OCI-LY1 (cell line): ENCODE results near the gene CLRN2.

Experiments used
- H2AFZ ChIP-seq: fragments of 200-600 bp; sonication (generic), shearing (Covaris generic); 2 replicates; pipeline ENCODE4 v1.6.0; 2014; ENCODE audit warnings: antibody characterized with exemption, mild to moderate bottlenecking, low read length
- H3F3A ChIP-seq: fragments of 200-600 bp; sonication (generic), shearing (Covaris generic); 2 replicates; pipeline ENCODE4 v1.6.0; 2014; ENCODE audit warnings: mild to moderate bottlenecking, antibody characterized with exemption, low read length, moderate library complexity; ENCODE audit not compliant: insufficient read depth
- H3K27ac ChIP-seq: fragments of 200-600 bp; sonication (generic); 2 replicates; pipeline ENCODE4 v1.5.1; 2014; ENCODE audit warnings: low read length, mixed run types, mild to moderate bottlenecking, low read depth; ENCODE audit not compliant: poor library complexity, severe bottlenecking
- H3K27me3 ChIP-seq: fragments of 200-600 bp; sonication (generic); 2 replicates; pipeline ENCODE4 v1.6.0; 2014; ENCODE audit warnings: antibody characterized with exemption, mild to moderate bottlenecking, low read length, moderate library complexity; ENCODE audit not compliant: insufficient read depth
- H3K36me3 ChIP-seq: fragments of 200-600 bp; sonication (generic); 2 replicates; pipeline ENCODE4 v1.6.1; 2014; ENCODE audit warnings: mild to moderate bottlenecking, antibody characterized with exemption, low read length, moderate library complexity, mixed read lengths; ENCODE audit not compliant: insufficient read depth
- H3K4me1 ChIP-seq: fragments of 200-600 bp; sonication (generic); 2 replicates; pipeline ENCODE4 v1.5.1; 2014; ENCODE audit warnings: mild to moderate bottlenecking, low read length, moderate library complexity; ENCODE audit not compliant: insufficient read depth, severe bottlenecking
- H3K4me2 ChIP-seq: fragments of 200-600 bp; sonication (generic), shearing (Covaris generic); 2 replicates; pipeline ENCODE4 v1.6.1; 2014; ENCODE audit warnings: low read length
- H3K4me3 ChIP-seq: fragments of 200-600 bp; sonication (generic); 2 replicates; pipeline ENCODE4 v1.5.1; 2014; ENCODE audit warnings: low read length, low read depth, mild to moderate bottlenecking, mixed read lengths; ENCODE audit not compliant: poor library complexity, severe bottlenecking
- H3K79me2 ChIP-seq: fragments of 200-600 bp; shearing (Covaris generic); 2 replicates; pipeline ENCODE4 v1.6.1; 2016; ENCODE audit warnings: mixed run types, low read length, mixed read lengths; ENCODE audit not compliant: insufficient read depth
- H3K9ac ChIP-seq: fragments of 200-600 bp; sonication (generic), shearing (Covaris generic); 2 replicates; pipeline ENCODE4 v1.6.1; 2014; ENCODE audit warnings: mild to moderate bottlenecking, low read length, mixed read lengths
- H3K9me2 ChIP-seq: fragments of 200-600 bp; sonication (generic), shearing (Covaris generic); 2 replicates; pipeline ENCODE4 v1.6.1; 2014; ENCODE audit warnings: low read depth, mild to moderate bottlenecking, low read length, mixed read lengths
- H3K9me3 ChIP-seq: fragments of 200-600 bp; shearing (Covaris generic); 2 replicates; pipeline ENCODE4 v1.6.1; 2014; ENCODE audit warnings: low read length, mixed read lengths
- H4K20me1 ChIP-seq: fragments of 200-600 bp; sonication (generic), shearing (Covaris generic); 2 replicates; pipeline ENCODE4 v1.6.0; 2016; ENCODE audit warnings: mild to moderate bottlenecking, low read length; ENCODE audit not compliant: insufficient read depth
- EZH2 ChIP-seq: fragments of 200-600 bp; sonication (generic), shearing (Covaris generic); IDR thresholded peaks from 2 replicates; pipeline ENCODE4 v1.8.0; 2017; ENCODE audit warnings: borderline replicate concordance, mixed run types, mild to moderate bottlenecking, antibody characterized with exemption, low read length, moderate library complexity, mixed read lengths
- TF ChIP-seq, protein P1 (sequence below): fragments of 200-600 bp; sonication (generic), shearing (Covaris generic); IDR thresholded peaks from 2 replicates; pipeline ENCODE4 v1.5.1; 2017; ENCODE audit warnings: mild to moderate bottlenecking, antibody characterized with exemption, low read length, moderate library complexity, mixed read lengths

CLRN2 gene

DNA sequence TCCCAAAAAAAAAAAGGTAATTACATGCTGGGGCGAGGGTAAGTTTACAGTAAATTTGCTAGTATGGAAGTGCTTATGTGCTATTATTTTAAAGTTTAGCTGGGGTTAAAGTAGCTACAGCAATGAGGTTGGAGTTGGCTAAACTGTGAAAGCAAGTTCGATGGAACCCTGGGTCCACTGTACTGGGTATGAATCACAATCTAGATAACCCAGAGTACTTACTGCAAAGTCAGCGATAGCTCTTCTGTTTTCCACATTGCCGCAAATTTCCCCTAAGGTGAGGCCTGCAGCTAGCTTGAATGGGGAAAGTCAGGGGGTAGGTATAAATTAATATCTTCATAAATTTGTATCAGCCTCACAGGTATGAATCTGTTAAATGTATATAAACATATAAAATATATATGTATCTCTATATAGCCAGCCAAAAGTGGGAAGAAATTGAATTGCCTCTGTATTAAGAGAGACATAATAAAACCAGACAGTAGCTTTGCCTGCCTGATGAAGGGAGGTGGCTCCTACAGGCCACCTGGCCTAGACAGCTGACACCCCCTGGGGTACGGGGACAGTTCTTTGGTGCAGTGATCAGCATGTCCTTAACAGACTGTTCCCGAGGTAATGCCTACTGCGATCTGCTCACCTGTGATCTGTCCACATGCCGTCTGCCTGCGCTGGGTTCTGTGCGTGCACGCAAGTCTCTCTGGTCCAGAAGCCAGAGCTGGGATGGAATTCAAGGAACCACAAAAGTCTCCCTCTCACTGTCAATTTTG lies 30.6 kb downstream of the CLRN2 start:
- Histone ChIP-seq H3K4me1 (no peaks in the 10 kb centered on the region), H2AFZ (no peak overlapping the region), H3F3A (no peaks in the 10 kb centered on the region), H3K27ac (no peak overlapping the region), H3K4me3 (no peak overlapping the region), H3K36me3 (no peaks in the 10 kb centered on the region), H4K20me1 (no peaks in the 10 kb centered on the region), H3K4me2 (no peak overlapping the region), H3K27me3 (no peaks in the 10 kb centered on the region), H3K79me2 (no peaks in the 10 kb centered on the region), H3K9me2 (no peaks in the 10 kb centered on the region), H3K9me3 (no peaks in the 10 kb centered on the region), H3K9ac (no peak overlapping the region)
- TF ChIP-seq EZH2: no peak

DNA sequence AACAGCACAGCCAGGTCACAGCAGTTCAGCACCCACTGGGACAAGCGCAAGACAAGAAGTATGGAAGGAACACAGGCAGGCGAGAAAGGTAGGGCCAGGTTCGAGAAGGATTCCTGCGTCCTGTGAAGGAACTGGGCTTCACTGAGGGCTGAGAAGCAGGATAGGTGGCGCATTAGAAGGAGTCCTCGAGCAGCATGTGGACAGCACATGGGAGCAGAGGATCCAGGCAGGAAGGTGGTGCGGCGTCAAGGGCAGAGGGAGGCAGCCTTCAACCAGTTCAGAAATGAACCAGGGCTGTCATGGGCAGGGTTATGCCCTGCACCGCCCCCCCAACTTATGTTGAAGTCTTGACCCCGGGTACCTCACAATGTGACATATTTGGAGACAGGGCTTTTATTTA lies 31.3 kb downstream of the CLRN2 start:
- H3F3A ChIP-seq: no peaks in the 10 kb centered on the region

DNA sequence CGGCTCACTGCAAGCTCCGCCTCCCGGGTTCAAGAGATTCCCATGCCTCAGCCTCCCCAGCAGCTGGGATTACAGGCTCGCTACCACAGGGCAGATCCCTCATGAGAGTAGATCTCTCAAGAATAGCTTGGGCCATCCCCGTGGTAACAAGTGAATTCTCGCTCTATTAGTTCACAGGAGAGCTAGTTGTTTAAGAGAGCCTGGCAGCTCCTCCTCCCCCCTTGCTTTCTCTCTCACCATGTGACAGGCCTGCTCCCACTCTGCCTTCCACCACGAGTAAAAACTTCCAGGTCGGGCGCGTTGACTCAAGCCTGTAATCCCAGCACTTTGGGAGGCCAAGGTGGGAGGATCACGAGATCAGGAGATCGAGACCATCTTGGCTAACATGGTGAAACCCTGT lies 31.7 kb downstream of the CLRN2 start:
- Histone ChIP-seq H3K79me2 (no peaks in the 10 kb centered on the region), H3K4me3 (no peak overlapping the region), H4K20me1 (no peaks in the 10 kb centered on the region), H3K27ac (no peak overlapping the region), H3F3A (no peaks in the 10 kb centered on the region), H3K9ac (no peak overlapping the region), H3K27me3 (no peaks in the 10 kb centered on the region), H3K9me3 (no peaks in the 10 kb centered on the region), H2AFZ (no peak overlapping the region), H3K4me2 (no peak overlapping the region), H3K36me3 (no peaks in the 10 kb centered on the region), H3K4me1 (no peaks in the 10 kb centered on the region), H3K9me2 (no peaks in the 10 kb centered on the region)
- TF ChIP-seq, protein P1, sequence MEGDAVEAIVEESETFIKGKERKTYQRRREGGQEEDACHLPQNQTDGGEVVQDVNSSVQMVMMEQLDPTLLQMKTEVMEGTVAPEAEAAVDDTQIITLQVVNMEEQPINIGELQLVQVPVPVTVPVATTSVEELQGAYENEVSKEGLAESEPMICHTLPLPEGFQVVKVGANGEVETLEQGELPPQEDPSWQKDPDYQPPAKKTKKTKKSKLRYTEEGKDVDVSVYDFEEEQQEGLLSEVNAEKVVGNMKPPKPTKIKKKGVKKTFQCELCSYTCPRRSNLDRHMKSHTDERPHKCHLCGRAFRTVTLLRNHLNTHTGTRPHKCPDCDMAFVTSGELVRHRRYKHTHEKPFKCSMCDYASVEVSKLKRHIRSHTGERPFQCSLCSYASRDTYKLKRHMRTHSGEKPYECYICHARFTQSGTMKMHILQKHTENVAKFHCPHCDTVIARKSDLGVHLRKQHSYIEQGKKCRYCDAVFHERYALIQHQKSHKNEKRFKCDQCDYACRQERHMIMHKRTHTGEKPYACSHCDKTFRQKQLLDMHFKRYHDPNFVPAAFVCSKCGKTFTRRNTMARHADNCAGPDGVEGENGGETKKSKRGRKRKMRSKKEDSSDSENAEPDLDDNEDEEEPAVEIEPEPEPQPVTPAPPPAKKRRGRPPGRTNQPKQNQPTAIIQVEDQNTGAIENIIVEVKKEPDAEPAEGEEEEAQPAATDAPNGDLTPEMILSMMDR: no peak
- no peak for TF ChIP-seq EZH2

More for the DNA sequence above, 31.3 kb downstream of the CLRN2 start:
- H3K9ac ChIP-seq: no peak overlapping the region
- no peaks in the 10 kb centered on the region for H3K79me2 ChIP-seq
- no peak overlapping the region for H2AFZ ChIP-seq
- no peaks in the 10 kb centered on the region for H3K9me2 ChIP-seq
- TF ChIP-seq EZH2: no peak
- TF ChIP-seq, protein P1: no peak
- H3K4me1 ChIP-seq: no peaks in the 10 kb centered on the region
- H3K27me3 ChIP-seq: no peaks in the 10 kb centered on the region
- H4K20me1 ChIP-seq: no peaks in the 10 kb centered on the region
- no peak overlapping the region for H3K4me3 ChIP-seq
- H3K36me3 ChIP-seq: no peaks in the 10 kb centered on the region
- H3K9me3 ChIP-seq: no peaks in the 10 kb centered on the region
- no peak overlapping the region for H3K4me2 ChIP-seq
- H3K27ac ChIP-seq: no peak overlapping the region

DNA sequence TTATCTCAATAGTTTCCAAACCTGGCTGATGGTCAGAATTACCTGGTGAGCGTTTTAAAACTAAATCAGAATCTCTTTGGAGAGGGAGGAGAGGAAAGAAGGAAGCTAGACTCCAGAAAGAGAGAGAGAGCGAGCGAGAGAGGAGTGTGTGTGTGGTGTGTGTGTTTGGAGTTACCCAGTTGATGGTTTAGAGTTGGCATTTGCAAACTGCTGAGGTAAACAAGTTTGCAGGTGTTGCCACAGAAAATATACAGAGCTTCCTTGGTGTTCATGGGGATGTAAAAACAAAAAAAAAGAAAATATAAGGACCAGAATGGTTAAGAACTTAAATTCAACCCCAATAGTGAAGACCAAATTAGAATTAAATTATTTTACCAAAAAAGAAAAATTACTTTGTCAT lies 35.6 kb downstream of the CLRN2 start:
- H3K36me3 ChIP-seq: no peaks in the 10 kb centered on the region
- TF ChIP-seq, protein P1: no peak
- no peak for TF ChIP-seq EZH2
- H3K9ac ChIP-seq: no peak overlapping the region
- H3K27ac ChIP-seq: no peak overlapping the region
- no peaks in the 10 kb centered on the region for H3F3A ChIP-seq
- no peak overlapping the region for H2AFZ ChIP-seq
- no peak overlapping the region for H3K4me3 ChIP-seq
- H3K4me1 ChIP-seq: no peaks in the 10 kb centered on the region
- H4K20me1 ChIP-seq: no peaks in the 10 kb centered on the region
- H3K9me3 ChIP-seq: no peaks in the 10 kb centered on the region
- H3K79me2 ChIP-seq: no peaks in the 10 kb centered on the region
- no peak overlapping the region for H3K4me2 ChIP-seq
- H3K27me3 ChIP-seq: no peaks in the 10 kb centered on the region
- H3K9me2 ChIP-seq: no peaks in the 10 kb centered on the region
